ENCODE data around the gene PKIG. TPM values are rescaled to one million over a fixed set of nuclear protein-coding genes. Genes with fewer than 3 reads are reported as not detected.

Gene PKIG
- total RNA-seq, 1 donor from 2014 or later, result 30.1 TPM

DNA sequence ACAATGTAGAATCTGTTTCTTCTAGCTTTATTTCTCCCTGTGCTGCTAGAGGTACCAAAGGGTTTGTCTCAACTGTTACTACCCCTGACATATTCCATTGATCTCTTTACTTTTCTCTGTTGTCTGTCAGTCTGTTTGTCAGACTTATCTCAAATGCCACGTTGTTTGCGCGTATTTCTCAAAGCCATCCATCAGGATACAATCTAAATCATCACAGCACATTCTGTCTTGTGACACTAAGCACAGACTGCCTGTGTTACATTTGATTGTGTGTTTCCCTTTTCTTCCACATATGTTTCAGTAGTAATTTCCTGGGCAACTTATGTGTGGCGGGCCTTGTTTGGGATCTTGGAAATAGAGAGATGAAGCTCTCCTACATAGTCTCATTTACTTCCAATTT is 30.3 kb upstream of the PKIG start:
- Mint-ChIP-seq H3K4me3 (ENCODE audit: unreplicated experiment) (no peak overlapping the region), H3K9me3 (ENCODE audit: unreplicated experiment) (no peaks in the 10 kb centered on the region), H3K27ac (ENCODE audit: unreplicated experiment) (peak overlapping the region; percentile 88), H3K36me3 (ENCODE audit: low read depth, unreplicated experiment) (no peaks in the 10 kb centered on the region), H3K27me3 (ENCODE audit: low read depth, unreplicated experiment) (no peaks in the 10 kb centered on the region), H3K4me1 (ENCODE audit: low read depth, unreplicated experiment) (peaks cover 37% of the 10 kb centered on the region)
- H3K9ac ChIP-seq (ENCODE audit: low read length), result no peak overlapping the region
- no peak overlapping the region for H2AFZ ChIP-seq (ENCODE audit: low read depth, low read length)
- no peak overlapping the region for H3K4me3 ChIP-seq (ENCODE audit: insufficient read depth, low read depth, low read length)
- no peak for DNase-seq (ENCODE audit: low read depth)
- no peak overlapping the region for H3K27ac ChIP-seq (ENCODE audit: low read depth, low read length)
- peaks cover 4% of the 10 kb centered on the region for H3K79me2 ChIP-seq (ENCODE audit: insufficient read depth, low read length)
- TF ChIP-seq EZH2 (IDR thresholded peaks at IDR 0.05; ENCODE audit: insufficient read depth, low read length), result no peak
- TF ChIP-seq, protein P1, sequence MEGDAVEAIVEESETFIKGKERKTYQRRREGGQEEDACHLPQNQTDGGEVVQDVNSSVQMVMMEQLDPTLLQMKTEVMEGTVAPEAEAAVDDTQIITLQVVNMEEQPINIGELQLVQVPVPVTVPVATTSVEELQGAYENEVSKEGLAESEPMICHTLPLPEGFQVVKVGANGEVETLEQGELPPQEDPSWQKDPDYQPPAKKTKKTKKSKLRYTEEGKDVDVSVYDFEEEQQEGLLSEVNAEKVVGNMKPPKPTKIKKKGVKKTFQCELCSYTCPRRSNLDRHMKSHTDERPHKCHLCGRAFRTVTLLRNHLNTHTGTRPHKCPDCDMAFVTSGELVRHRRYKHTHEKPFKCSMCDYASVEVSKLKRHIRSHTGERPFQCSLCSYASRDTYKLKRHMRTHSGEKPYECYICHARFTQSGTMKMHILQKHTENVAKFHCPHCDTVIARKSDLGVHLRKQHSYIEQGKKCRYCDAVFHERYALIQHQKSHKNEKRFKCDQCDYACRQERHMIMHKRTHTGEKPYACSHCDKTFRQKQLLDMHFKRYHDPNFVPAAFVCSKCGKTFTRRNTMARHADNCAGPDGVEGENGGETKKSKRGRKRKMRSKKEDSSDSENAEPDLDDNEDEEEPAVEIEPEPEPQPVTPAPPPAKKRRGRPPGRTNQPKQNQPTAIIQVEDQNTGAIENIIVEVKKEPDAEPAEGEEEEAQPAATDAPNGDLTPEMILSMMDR (IDR thresholded peaks at IDR 0.05; ENCODE audit: insufficient read depth, low read depth, low read length), result no peak
- H3K9me3 ChIP-seq (ENCODE audit: insufficient read depth, low read depth, low read length), result no peaks in the 10 kb centered on the region
- no peaks in the 10 kb centered on the region for H3K27me3 ChIP-seq (ENCODE audit: insufficient read depth, low read length)
- H3K4me1 ChIP-seq (ENCODE audit: insufficient read depth, low read length), result peaks cover 25% of the 10 kb centered on the region
- FAIRE-seq, result no peak
- H3K4me2 ChIP-seq (ENCODE audit: low read length), result no peak overlapping the region
- no peaks in the 10 kb centered on the region for H3K36me3 ChIP-seq (ENCODE audit: insufficient read depth, low read length)
- no peaks in the 10 kb centered on the region for H4K20me1 ChIP-seq (ENCODE audit: insufficient read depth, low read length)

DNA sequence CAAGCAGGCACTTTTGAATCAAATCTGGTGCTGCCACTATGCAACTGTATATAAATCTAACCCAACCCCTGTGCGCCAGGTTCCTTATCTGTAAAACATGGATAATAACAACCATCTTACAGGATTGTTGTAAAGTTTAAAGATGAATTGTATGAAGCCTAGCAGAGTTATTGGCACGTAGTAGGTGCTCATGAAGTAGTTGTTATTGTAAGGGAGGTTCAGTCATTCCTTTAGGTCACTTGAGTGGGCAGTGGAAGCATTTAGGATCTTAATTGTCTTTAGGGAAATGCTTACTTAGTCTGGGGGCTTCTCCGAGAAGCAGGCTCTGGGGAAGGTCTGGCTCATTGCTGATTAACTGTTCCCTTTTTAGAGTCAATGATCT is 29.8 kb upstream of the PKIG start:
- no peaks in the 10 kb centered on the region for H4K20me1 ChIP-seq (ENCODE audit: insufficient read depth, low read length)
- no peaks in the 10 kb centered on the region for H3K9me3 ChIP-seq (ENCODE audit: insufficient read depth, low read depth, low read length)
- peaks cover 25% of the 10 kb centered on the region for H3K4me1 ChIP-seq (ENCODE audit: insufficient read depth, low read length)
- Mint-ChIP-seq H3K4me3 (ENCODE audit: unreplicated experiment) (no peak overlapping the region), H3K36me3 (ENCODE audit: low read depth, unreplicated experiment) (no peaks in the 10 kb centered on the region), H3K27ac (ENCODE audit: unreplicated experiment) (peak overlapping the region; percentile 88), H3K27me3 (ENCODE audit: low read depth, unreplicated experiment) (no peaks in the 10 kb centered on the region), H3K4me1 (ENCODE audit: low read depth, unreplicated experiment) (peaks cover 35% of the 10 kb centered on the region), H3K9me3 (ENCODE audit: unreplicated experiment) (no peaks in the 10 kb centered on the region)
- no peaks in the 10 kb centered on the region for H3K27me3 ChIP-seq (ENCODE audit: insufficient read depth, low read length)
- H3K27ac ChIP-seq (ENCODE audit: low read depth, low read length), result peak overlapping the region; percentile 72
- peak overlapping the region; percentile 70 for H3K4me2 ChIP-seq (ENCODE audit: low read length)
- no peaks in the 10 kb centered on the region for H3K36me3 ChIP-seq (ENCODE audit: insufficient read depth, low read length)
- H3K4me3 ChIP-seq (ENCODE audit: insufficient read depth, low read depth, low read length), result no peak overlapping the region
- no peak overlapping the region for H2AFZ ChIP-seq (ENCODE audit: low read depth, low read length)
- DNase-seq (ENCODE audit: low read depth) (no peak), FAIRE-seq (no peak)
- peaks cover 4% of the 10 kb centered on the region for H3K79me2 ChIP-seq (ENCODE audit: insufficient read depth, low read length)
- TF ChIP-seq EZH2 (IDR thresholded peaks at IDR 0.05; ENCODE audit: insufficient read depth, low read length), result no peak
- TF ChIP-seq, protein P1 (IDR thresholded peaks at IDR 0.05; ENCODE audit: insufficient read depth, low read depth, low read length), result no peak
- H3K9ac ChIP-seq (ENCODE audit: low read length), result peak overlapping the region; percentile 41

DNA sequence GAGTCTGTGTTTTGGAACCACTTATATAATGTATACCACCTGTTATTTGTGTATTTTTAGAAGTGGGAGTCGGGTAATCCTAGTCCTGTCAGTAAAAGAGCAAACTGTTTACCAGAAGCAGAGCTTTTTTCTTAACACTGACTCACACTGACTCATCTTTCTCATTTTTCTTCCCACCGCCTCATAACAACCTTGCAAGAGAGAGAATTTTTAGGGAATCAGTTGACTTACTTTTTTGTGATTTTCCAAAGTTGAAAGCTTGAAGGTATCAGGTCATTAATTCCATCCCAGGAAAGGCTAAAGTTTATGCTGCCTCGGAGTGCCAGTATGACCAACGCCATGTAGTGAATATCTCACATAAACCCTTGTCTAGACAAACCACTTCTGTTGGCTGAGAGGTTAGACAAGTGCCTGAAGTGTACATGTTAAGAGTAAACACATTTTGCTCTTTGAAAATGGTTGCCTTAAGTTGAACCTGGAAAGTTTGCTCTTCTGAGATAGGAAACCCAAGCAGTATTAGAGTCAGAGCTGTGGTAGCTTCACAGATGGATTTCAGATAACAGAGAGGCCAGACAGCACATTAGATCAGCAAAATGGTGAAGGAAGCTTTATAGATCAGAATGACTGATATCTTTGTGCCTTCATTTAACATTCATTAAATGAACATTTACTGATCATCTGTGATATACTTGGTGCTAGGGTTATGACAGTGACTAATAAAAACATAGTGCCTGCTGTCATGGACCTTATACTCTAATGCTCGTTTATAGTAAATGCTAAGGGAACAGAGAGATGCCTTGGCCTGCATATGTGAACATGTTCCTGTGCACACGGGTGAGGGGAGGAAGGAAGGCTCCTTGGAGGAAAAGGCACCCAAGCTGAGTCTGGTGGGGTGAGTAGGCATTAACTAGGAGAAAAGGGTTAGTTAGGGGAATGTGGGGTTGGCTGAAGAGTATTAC is 29.1 kb upstream of the PKIG start:
- no peaks in the 10 kb centered on the region for H4K20me1 ChIP-seq (ENCODE audit: insufficient read depth, low read length)
- no peak overlapping the region for H2AFZ ChIP-seq (ENCODE audit: low read depth, low read length)
- peak overlapping the region; percentile 70 for H3K4me2 ChIP-seq (ENCODE audit: low read length)
- no peaks in the 10 kb centered on the region for H3K9me3 Mint-ChIP-seq (ENCODE audit: unreplicated experiment)
- peak overlapping the region; percentile 88 for H3K27ac Mint-ChIP-seq (ENCODE audit: unreplicated experiment)
- TF ChIP-seq, protein P1 (IDR thresholded peaks at IDR 0.05; ENCODE audit: insufficient read depth, low read depth, low read length), result no peak
- no peak for TF ChIP-seq EZH2 (IDR thresholded peaks at IDR 0.05; ENCODE audit: insufficient read depth, low read length)
- peak overlapping the region; percentile 55 for H3K9ac ChIP-seq (ENCODE audit: low read length)
- H3K4me1 Mint-ChIP-seq (ENCODE audit: low read depth, unreplicated experiment), result peaks cover 34% of the 10 kb centered on the region
- no peaks in the 10 kb centered on the region for H3K27me3 Mint-ChIP-seq (ENCODE audit: low read depth, unreplicated experiment)
- peak overlapping the region; percentile 72 for H3K27ac ChIP-seq (ENCODE audit: low read depth, low read length)
- peaks cover 23% of the 10 kb centered on the region for H3K4me1 ChIP-seq (ENCODE audit: insufficient read depth, low read length)
- H3K79me2 ChIP-seq (ENCODE audit: insufficient read depth, low read length), result peaks cover 4% of the 10 kb centered on the region
- peak overlapping the region; percentile 30 for H3K4me3 Mint-ChIP-seq (ENCODE audit: unreplicated experiment)
- H3K27me3 ChIP-seq (ENCODE audit: insufficient read depth, low read length), result no peaks in the 10 kb centered on the region
- DNase-seq (ENCODE audit: low read depth), result peak; percentile 90
- FAIRE-seq, result peak; percentile 76
- H3K4me3 ChIP-seq (ENCODE audit: insufficient read depth, low read depth, low read length), result no peak overlapping the region
- no peaks in the 10 kb centered on the region for H3K36me3 Mint-ChIP-seq (ENCODE audit: low read depth, unreplicated experiment)
- no peaks in the 10 kb centered on the region for H3K9me3 ChIP-seq (ENCODE audit: insufficient read depth, low read depth, low read length)
- no peaks in the 10 kb centered on the region for H3K36me3 ChIP-seq (ENCODE audit: insufficient read depth, low read length)
